Measurements from ENCODE around the gene TBC1D22B. TPM values are rescaled to one million over a fixed set of nuclear protein-coding genes. Genes with fewer than 3 reads are reported as not detected.

Gene TBC1D22B, protein sequence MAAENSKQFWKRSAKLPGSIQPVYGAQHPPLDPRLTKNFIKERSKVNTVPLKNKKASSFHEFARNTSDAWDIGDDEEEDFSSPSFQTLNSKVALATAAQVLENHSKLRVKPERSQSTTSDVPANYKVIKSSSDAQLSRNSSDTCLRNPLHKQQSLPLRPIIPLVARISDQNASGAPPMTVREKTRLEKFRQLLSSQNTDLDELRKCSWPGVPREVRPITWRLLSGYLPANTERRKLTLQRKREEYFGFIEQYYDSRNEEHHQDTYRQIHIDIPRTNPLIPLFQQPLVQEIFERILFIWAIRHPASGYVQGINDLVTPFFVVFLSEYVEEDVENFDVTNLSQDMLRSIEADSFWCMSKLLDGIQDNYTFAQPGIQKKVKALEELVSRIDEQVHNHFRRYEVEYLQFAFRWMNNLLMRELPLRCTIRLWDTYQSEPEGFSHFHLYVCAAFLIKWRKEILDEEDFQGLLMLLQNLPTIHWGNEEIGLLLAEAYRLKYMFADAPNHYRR
- total RNA-seq = 7.8 and 8.2 TPM in 2 replicates

DNA sequence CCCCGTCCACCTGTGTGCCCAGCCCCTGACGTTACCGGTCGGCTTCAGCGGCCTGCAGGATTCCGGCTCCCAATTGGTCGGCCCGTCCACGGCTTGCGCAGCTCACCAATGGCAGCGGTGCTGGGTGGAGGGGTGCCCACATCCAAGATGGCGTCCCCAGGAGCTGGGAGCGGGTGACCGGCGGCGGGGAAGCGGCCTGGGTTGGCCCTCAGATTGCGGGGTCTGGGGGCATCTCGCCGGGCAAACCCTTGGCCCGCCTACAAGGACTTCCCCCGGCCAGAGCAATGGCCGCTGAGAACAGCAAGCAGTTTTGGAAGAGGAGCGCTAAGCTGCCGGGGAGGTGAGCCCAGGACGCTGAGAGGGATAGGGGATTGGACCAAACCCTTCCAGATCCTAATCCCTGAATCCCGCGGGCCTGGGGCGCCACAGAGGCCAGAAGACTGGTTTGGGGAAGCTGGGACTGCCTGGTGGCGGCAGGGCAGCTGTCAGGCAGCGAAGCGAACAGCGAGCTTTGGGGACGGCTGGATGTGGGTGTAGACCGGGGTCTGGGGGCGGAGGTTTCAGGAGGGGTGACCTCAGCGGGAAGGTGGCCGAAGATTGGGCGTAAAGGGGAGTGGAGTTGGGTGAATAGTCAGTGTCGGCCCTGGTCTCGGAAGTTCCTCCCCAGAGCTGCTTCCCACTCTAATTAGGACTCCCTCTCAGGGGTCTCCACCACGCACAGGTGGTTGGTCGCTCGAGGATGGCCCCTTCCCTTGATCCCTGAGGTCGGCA is at the start of gene TBC1D22B, which contains the start of gene TMEM217:
Gene TBC1D22B, plus strand, starts transcription at position 139 of the 771 bp plus-strand sequence. Its CDS starts 146 bp downstream, at position 285.
Gene TMEM217, minus strand, starts transcription at position 511 of the 771 bp plus-strand sequence. CDS start 39,114 bp downstream, outside the sequence.

DNA sequence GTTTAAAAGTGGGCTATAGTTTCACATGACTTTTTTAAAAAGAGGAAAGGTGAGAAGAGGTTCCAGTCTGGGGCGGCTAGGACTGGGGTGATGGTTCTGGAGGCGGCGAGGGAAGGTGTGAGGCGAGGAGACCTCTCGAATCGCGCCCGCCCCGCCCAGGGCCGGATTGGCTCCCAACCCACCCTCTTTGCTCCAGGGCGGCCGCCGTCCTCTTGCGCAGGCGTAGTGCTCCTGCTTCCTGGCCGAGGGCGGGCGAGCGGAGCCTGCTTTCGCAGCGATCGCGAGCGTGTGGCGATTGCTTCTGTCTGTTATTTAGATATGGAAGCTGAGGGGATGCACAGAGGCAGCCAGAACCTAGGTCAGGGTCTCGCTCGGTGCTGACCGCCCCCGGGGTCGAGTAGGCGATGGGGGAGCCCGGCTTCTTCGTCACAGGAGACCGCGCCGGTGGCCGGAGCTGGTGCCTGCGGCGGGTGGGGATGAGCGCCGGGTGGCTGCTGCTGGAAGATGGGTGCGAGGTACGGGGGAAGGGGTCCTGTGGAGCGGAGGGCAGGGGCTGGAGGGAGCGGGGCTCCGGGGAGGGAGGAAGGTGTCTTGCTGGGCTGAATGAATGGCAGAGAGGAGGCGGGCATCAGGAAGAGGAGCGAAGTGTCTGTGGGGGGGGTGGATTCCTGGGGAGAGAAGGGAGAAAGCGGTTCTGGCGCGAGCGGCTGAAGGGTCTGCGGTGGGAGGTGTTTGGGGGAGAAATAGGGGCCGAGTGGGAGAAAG is 96.4 kb downstream of the TBC1D22B start, which contains the start of gene RNF8:
Gene RNF8, plus strand, starts transcription at position 223 of the 765 bp plus-strand sequence. Its CDS starts 182 bp downstream, at position 405.

Other genes with a start within 250 kb of the TBC1D22B start
- gene PIM1, start 87.6 kb upstream of the TBC1D22B start, total RNA-seq = 19.3 and 33.9 TPM in 2 replicates
- gene TMEM217, start 372 bp downstream of the TBC1D22B start, total RNA-seq = 1.4 and 2.2 TPM in 2 replicates
- 15.0 and 15.9 TPM in 2 replicates for gene RNF8, start 96.2 kb downstream of the TBC1D22B start, total RNA-seq
- 37.6 and 39.6 TPM in 2 replicates for gene CMTR1, start 175.4 kb downstream of the TBC1D22B start, total RNA-seq
- gene CCDC167, start 242.1 kb downstream of the TBC1D22B start, total RNA-seq = 10.2 and 10.8 TPM in 2 replicates

Measured in smooth muscle cell of the pulmonary artery (primary cell).